Measurements from ENCODE around the gene IKZF5. TPM values are rescaled to one million over a fixed set of nuclear protein-coding genes. Genes with fewer than 3 reads are reported as not detected.

The IKZF5 gene
- total and polyA plus RNA-seq, 2 donors from 2014 or later, result 7.3 to 17.1 TPM

DNA sequence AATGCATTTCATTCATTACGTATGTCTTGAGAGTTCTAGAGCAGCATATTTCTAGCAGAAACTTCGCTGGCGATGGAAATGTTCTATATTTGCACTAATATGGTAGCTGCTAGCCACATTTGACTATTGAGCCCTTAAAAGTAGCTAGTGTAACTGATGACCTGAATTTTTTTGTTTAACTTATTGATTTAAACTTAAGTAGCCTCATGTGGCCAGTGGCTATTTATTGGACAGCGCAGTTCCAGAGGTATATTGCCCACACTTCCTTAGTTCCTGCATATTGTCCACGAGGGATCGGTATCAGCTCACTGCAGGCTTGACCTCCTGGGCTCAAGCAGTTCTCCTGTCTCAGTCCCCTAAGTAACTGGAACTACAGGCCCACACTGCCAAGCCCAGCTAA lies 24.7 kb downstream of the IKZF5 start:
- FAIRE-seq (no peak), DNase-seq (no peak)
- no peak overlapping the region for H3K4me3 ChIP-seq (ENCODE audit: low read length in 3 of 3)
- no peak overlapping the region for H3K27ac ChIP-seq (ENCODE audit: low read depth in 2 of 2, low read length in 2 of 2)
- TF ChIP-seq, protein P1, sequence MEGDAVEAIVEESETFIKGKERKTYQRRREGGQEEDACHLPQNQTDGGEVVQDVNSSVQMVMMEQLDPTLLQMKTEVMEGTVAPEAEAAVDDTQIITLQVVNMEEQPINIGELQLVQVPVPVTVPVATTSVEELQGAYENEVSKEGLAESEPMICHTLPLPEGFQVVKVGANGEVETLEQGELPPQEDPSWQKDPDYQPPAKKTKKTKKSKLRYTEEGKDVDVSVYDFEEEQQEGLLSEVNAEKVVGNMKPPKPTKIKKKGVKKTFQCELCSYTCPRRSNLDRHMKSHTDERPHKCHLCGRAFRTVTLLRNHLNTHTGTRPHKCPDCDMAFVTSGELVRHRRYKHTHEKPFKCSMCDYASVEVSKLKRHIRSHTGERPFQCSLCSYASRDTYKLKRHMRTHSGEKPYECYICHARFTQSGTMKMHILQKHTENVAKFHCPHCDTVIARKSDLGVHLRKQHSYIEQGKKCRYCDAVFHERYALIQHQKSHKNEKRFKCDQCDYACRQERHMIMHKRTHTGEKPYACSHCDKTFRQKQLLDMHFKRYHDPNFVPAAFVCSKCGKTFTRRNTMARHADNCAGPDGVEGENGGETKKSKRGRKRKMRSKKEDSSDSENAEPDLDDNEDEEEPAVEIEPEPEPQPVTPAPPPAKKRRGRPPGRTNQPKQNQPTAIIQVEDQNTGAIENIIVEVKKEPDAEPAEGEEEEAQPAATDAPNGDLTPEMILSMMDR (IDR thresholded peaks at IDR 0.05; ENCODE audit: borderline replicate concordance, extremely low read depth, insufficient read depth), result no peak
- peaks cover 0 to 6% (median 0%) of the 10 kb centered on the region in 3 donors for H3K4me1 ChIP-seq (ENCODE audit: control insufficient read depth in 2 of 3, insufficient read depth in 2 of 3, low read depth in 1 of 3, low read length in 3 of 3)
- H3K9ac ChIP-seq (ENCODE audit: low read length in 3 of 3), result no peak overlapping the region
- no peaks in the 10 kb centered on the region for H3K27me3 ChIP-seq (ENCODE audit: control insufficient read depth, insufficient read depth, low read length)
- H3K36me3 ChIP-seq (ENCODE audit: control insufficient read depth in 2 of 3, insufficient read depth in 3 of 3, low read length in 3 of 3), result no peaks in the 10 kb centered on the region
- intact Hi-C loops (cut with DNase I), result no loop called here
- no peaks in the 10 kb centered on the region for H3K9me3 ChIP-seq (ENCODE audit: control insufficient read depth in 2 of 3, insufficient read depth in 1 of 3, low read length in 3 of 3)

DNA sequence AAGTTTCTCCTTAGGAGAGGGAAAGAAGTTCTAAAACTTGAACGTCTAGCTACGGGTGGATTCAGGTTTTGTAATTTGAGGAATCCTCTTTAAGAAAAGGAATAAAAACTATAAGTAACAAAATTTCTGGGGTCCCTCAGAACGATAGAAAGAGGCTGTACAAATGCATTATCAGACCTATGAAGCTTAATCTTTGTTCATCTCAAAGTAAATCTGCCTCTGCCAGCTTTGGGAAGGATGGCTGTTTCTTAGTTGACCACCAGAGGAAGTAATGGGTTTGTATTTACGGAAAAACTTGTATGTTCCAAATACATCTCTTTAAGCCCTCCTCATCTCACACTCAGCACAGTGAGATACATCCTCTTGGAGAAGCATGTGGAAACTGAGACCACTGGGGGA lies 27.5 kb downstream of the IKZF5 start:
- intact Hi-C loops (cut with DNase I), result no loop called here
- Histone ChIP-seq H3K36me3 (ENCODE audit: control insufficient read depth in 2 of 3, insufficient read depth in 3 of 3, low read length in 3 of 3) (no peaks in the 10 kb centered on the region), H3K27me3 (ENCODE audit: control insufficient read depth, insufficient read depth, low read length) (no peaks in the 10 kb centered on the region), H3K9me3 (ENCODE audit: control insufficient read depth in 2 of 3, insufficient read depth in 1 of 3, low read length in 3 of 3) (no peaks in the 10 kb centered on the region), H3K27ac (ENCODE audit: low read depth in 2 of 2, low read length in 2 of 2) (no peak overlapping the region), H3K4me1 (ENCODE audit: control insufficient read depth in 2 of 3, insufficient read depth in 2 of 3, low read depth in 1 of 3, low read length in 3 of 3) (peaks cover 0 to 6% (median 0%) of the 10 kb centered on the region in 3 donors), H3K4me3 (ENCODE audit: low read length in 3 of 3) (peak overlapping the region; percentile 65 to 92 (median 87)), H3K9ac (ENCODE audit: low read length in 3 of 3) (no peak overlapping the region)
- TF ChIP-seq, protein P1 (IDR thresholded peaks at IDR 0.05; ENCODE audit: borderline replicate concordance, extremely low read depth, insufficient read depth), result no peak
- no peak for FAIRE-seq
- DNase-seq, result peak in 2 of 5 donors; percentile 39 to 65

DNA sequence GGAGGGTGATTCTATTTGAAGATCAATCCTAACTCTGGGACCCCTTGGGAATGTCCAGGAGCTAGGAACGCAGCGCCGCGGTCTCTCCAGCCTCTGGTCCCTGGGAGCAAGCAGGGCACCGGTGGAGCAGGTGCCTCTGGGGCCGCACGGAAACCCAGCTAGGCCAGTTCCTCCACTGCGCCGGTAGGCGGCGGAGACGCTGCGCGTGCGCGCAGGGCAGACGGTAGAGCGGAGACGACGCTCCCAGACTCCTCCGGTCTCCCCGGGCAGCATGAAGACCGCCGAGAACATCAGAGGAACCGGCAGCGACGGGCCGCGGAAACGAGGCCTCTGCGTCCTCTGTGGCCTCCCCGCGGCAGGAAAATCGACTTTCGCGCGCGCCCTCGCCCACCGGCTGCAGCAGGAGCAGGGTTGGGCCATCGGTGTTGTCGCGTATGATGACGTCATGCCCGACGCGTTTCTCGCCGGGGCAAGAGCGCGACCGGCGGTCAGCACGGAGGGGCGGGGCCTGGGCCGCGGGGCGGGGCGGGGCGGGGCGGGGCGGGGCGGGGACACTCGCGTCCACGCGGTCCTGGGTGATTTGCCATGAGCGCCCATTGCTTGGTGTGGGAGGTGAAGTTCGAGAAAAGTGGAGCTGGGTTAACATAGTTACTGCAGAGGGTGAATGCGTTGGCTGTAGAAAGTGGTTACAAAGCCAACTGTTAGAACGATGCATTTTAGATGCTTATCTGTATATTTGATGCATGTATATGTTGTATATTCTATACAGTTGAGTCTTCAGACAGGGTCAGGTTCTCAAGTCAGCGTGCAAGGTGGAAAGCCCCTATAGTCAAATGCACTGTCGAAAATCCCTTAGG lies 28.2 kb downstream of the IKZF5 start, which contains the start of gene PSTK:
TSS of gene PSTK (plus strand) at position 193 of the 857 bp plus-strand sequence. CDS start at position 272, 79 bp downstream.
- Histone ChIP-seq H3K27ac (ENCODE audit: low read depth in 2 of 2, low read length in 2 of 2) (peak within 1 kb of the TSS; percentile 95 to 97), H3K4me3 (ENCODE audit: low read length in 3 of 3) (peak within 1 kb of the TSS; percentile 65 to 92 (median 87)), H3K36me3 (ENCODE audit: control insufficient read depth in 2 of 3, insufficient read depth in 3 of 3, low read length in 3 of 3) (no peaks in the 10 kb centered on the region), H3K4me1 (ENCODE audit: control insufficient read depth in 2 of 3, insufficient read depth in 2 of 3, low read depth in 1 of 3, low read length in 3 of 3) (peaks cover 0 to 6% (median 0%) of the 10 kb centered on the region in 3 donors), H3K9ac (ENCODE audit: low read length in 3 of 3) (peak within 1 kb of the TSS; percentile 52 to 88 (median 64)), H3K9me3 (ENCODE audit: control insufficient read depth in 2 of 3, insufficient read depth in 1 of 3, low read length in 3 of 3) (no peaks in the 10 kb centered on the region), H3K27me3 (ENCODE audit: control insufficient read depth, insufficient read depth, low read length) (no peaks in the 10 kb centered on the region)
- TF ChIP-seq, protein P1 (IDR thresholded peaks at IDR 0.05; ENCODE audit: borderline replicate concordance, extremely low read depth, insufficient read depth), result peak; percentile 73
- DNase-seq (peak; percentile 95 to 98 (median 96)), FAIRE-seq (no peak)
- intact Hi-C loops (cut with DNase I), result no loop called here

Data from kidney (tissue), 14 donors.